Smooth muscle cell of the umbilical artery (primary cell): ENCODE results near the gene PARP12. TPM values are rescaled to one million over a fixed set of nuclear protein-coding genes. Genes with fewer than 3 reads are reported as not detected.

Source experiments
- total RNA-seq: library from RNA; depleted of rRNA; stranded (reverse); fragments of >200 nt; gene quantifications from 2 replicates; pipeline ENCODE4 v1.2.3, GENCODE V29; 2014

The PARP12 gene, protein sequence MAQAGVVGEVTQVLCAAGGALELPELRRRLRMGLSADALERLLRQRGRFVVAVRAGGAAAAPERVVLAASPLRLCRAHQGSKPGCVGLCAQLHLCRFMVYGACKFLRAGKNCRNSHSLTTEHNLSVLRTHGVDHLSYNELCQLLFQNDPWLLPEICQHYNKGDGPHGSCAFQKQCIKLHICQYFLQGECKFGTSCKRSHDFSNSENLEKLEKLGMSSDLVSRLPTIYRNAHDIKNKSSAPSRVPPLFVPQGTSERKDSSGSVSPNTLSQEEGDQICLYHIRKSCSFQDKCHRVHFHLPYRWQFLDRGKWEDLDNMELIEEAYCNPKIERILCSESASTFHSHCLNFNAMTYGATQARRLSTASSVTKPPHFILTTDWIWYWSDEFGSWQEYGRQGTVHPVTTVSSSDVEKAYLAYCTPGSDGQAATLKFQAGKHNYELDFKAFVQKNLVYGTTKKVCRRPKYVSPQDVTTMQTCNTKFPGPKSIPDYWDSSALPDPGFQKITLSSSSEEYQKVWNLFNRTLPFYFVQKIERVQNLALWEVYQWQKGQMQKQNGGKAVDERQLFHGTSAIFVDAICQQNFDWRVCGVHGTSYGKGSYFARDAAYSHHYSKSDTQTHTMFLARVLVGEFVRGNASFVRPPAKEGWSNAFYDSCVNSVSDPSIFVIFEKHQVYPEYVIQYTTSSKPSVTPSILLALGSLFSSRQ
- 8.9 and 17.3 TPM in 2 replicates for total RNA-seq

DNA sequence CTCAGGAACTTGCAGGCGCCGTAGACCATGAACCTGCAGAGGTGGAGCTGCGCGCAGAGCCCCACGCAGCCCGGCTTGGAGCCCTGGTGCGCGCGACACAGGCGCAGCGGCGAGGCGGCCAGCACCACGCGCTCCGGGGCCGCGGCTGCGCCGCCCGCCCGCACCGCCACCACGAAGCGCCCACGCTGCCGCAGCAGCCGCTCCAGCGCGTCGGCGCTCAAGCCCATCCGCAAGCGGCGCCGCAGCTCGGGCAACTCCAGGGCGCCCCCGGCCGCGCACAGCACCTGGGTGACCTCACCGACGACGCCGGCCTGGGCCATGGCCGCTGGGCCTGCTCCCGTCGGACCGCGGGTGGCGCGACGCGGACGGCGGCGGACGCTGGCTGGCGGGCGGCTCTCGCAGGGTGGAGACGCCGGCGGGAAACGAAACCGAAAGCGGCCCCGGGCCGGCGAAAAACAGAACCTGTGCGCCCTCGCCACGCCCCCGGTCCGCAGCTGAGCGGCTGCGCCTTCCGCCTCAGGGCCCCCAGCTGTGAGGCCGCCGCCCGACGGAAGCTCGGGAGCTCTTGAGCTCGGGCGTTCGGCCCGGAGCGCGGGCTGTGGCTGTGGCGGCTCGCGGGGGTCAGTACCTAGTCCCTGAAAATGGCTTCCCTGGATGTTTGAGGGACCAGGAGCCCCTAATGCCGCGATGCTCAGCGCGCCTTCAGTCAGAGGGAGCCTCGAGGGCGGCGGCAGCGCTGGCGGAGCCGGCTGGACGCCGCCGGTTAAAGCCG, at the start of gene PARP12:
PARP12 (minus strand) TSS at position 424 of the 772 bp plus-strand sequence; CDS start at position 320, 104 bp downstream.

Other genes with a start within 250 kb of the PARP12 start
- gene TBXAS1, start 233.7 kb downstream of the PARP12 start, total RNA-seq: 0.30 and 2.4 TPM in 2 replicates
- 4.8 and 5.2 TPM in 2 replicates for gene KDM7A, start 114.0 kb upstream of the PARP12 start, total RNA-seq